ENCODE measurements around the gene GLI2. TPM values are rescaled to one million over a fixed set of nuclear protein-coding genes. Genes with fewer than 3 reads are reported as not detected.

GLI2 gene
- total and polyA plus RNA-seq, 9 of the 15 experiments (the other 6 are each of a cell fraction or from before 2014, with no cell fraction given) = 0.24 TPM; not detected in 8

- WGBS (ENCODE audit: insufficient coverage, low coverage, missing lambda C conversion rate) = 0% methylated on average over 2 of the region's 2 CpGs
- POLR2A ChIA-PET = no interaction called here
- no peaks in the 10 kb centered on the region for H3K36me3 ChIP-seq (ENCODE audit: control insufficient read depth, insufficient read depth, low read length)
- DNase-seq (ENCODE audit: extremely low read depth in 1 of 4, low spot score in 3 of 4) (no peak), FAIRE-seq (no peak), ATAC-seq (no peak)
- no peak overlapping the region for H3K27ac ChIP-seq (ENCODE audit: extremely low read depth, low read depth, low read length)
- CTCF ChIA-PET (ENCODE audit: low intra/inter-chr PET ratio) = no interaction called here
- intact Hi-C loops (cut with micrococcal nuclease) = no loop called here
- H3K4me2 ChIP-seq (ENCODE audit: insufficient read depth, low read length) = no peak overlapping the region
- peaks cover 21 to 91% of the 10 kb centered on the region in 2 experiments; a peak in 4 of 5 replicates for H3K27me3 ChIP-seq (ENCODE audit: control insufficient read depth in 2 of 2, insufficient read depth in 2 of 2, low read length in 2 of 2)
- H3K4me1 ChIP-seq (replicated peaks in 1 of 2; ENCODE audit: control insufficient read depth in 2 of 2, insufficient read depth in 2 of 2, low read length in 2 of 2) = no peaks in the 10 kb centered on the region
- TF ChIP-seq ZBTB5 (IDR thresholded peaks at IDR 0.05) = no peak
- no peak for TF ChIP-seq ZBTB7A (IDR thresholded peaks at IDR 0.05; ENCODE audit: borderline replicate concordance, control insufficient read depth, low read depth, low read length)
- TF ChIP-seq, protein P1, sequence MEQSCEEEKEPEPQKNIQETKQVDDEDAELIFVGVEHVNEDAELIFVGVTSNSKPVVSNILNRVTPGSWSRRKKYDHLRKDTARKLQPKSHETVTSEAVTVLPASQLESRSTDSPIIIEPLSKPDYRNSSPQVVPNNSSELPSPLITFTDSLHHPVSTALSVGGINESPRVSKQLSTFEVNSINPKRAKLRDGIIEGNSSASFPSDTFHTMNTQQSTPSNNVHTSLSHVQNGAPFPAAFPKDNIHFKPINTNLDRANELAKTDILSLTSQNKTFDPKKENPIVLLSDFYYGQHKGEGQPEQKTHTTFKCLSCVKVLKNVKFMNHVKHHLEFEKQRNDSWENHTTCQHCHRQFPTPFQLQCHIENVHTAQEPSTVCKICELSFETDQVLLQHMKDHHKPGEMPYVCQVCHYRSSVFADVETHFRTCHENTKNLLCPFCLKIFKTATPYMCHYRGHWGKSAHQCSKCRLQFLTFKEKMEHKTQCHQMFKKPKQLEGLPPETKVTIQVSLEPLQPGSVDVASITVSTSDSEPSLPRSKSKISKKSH (CRISPR knock-in tag; IDR thresholded peaks at IDR 0.05) = no peak
- no TSS peak for BruUV-seq (replicated peaks)
- H3K4me3 ChIP-seq = no peak overlapping the region
- peaks cover 11% of the 10 kb centered on the region; the same call in 1 of the 2 replicates for H4K20me1 ChIP-seq (replicated peaks; ENCODE audit: control insufficient read depth, insufficient read depth, low read length)
- no peak overlapping the region for H3K9ac ChIP-seq (ENCODE audit: insufficient read depth in 1 of 2, low read depth in 2 of 2, low read length in 2 of 2)
- no peak overlapping the region for H2AFZ ChIP-seq (ENCODE audit: low read depth, low read length)
- H3K79me2 ChIP-seq (ENCODE audit: control insufficient read depth, insufficient read depth, low read length) = no peaks in the 10 kb centered on the region
- in situ Hi-C loops (cut with MboI) = no loop called here
- H3K9me1 ChIP-seq (ENCODE audit: control insufficient read depth, insufficient read depth, low read length) = no peaks in the 10 kb centered on the region
- H3K9me3 ChIP-seq (replicated peaks; ENCODE audit: control insufficient read depth, insufficient read depth, low read depth, low read length) = no peaks in the 10 kb centered on the region
Observed at GRCh38 chr2:120769787-120770120, 34.1 kb downstream of the GLI2 start.

Data from K562 (cell line).